Measurements from ENCODE around the gene EGFLAM. TPM values are rescaled to one million over a fixed set of nuclear protein-coding genes. Genes with fewer than 3 reads are reported as not detected.

EGFLAM gene
- total RNA-seq, 5 donors from 2014 or later (not counting 1 experiment from before 2014, with no cell fraction given) = not detected

GRCh38 chr5:38371596-38371995 lies 113.2 kb downstream of the EGFLAM start:
- Mint-ChIP-seq H3K4me1 (peaks cover 24 to 42% (median 35%) of the 10 kb centered on the region in 3 donors), H3K27ac (no peak overlapping the region), H3K36me3 (no peaks in the 10 kb centered on the region), H3K27me3 (peaks cover 0 to 18% of the 10 kb centered on the region in 2 donors), H3K4me3 (no peak overlapping the region), H3K9me3 (no peaks in the 10 kb centered on the region)
- no peak overlapping the region for H3K27ac ChIP-seq (ENCODE audit: low read length)
- ATAC-seq (replicated peaks in 1 of 4) (no peak), DNase-seq (no peak)
- 71% methylated on average over 2 of the region's 8 CpGs for WGBS (ENCODE audit: insufficient coverage)
- POLR2A ChIA-PET = no interaction called here
- no peaks in the 10 kb centered on the region for H3K9me3 ChIP-seq
- no peak overlapping the region for H3K4me3 ChIP-seq (ENCODE audit: control insufficient read depth in 1 of 2, extremely low read depth in 1 of 2, low read length in 1 of 2)
- H3K36me3 ChIP-seq (ENCODE audit: control insufficient read depth in 2 of 2, extremely low read depth in 1 of 2, insufficient read depth in 1 of 2, low read length in 1 of 2) = no peaks in the 10 kb centered on the region
- no peaks in the 10 kb centered on the region for H3K27me3 ChIP-seq (replicated peaks in 1 of 2; ENCODE audit: control insufficient read depth in 2 of 2, extremely low read depth in 1 of 2, insufficient read depth in 2 of 2, low read length in 1 of 2)
- CTCF ChIA-PET = no interaction called here
- peaks cover 3 to 26% of the 10 kb centered on the region in 2 experiments for H3K4me1 ChIP-seq (ENCODE audit: control insufficient read depth in 1 of 2, extremely low read depth in 1 of 2, insufficient read depth in 2 of 2, low read length in 2 of 2)

- ATAC-seq (replicated peaks in 1 of 4) (no peak), DNase-seq (no peak)
- Histone ChIP-seq H3K9me3 (no peaks in the 10 kb centered on the region), H3K27me3 (replicated peaks in 1 of 2; ENCODE audit: control insufficient read depth in 2 of 2, extremely low read depth in 1 of 2, insufficient read depth in 2 of 2, low read length in 1 of 2) (peaks cover 0 to 6% of the 10 kb centered on the region in 2 experiments), H3K4me3 (ENCODE audit: control insufficient read depth in 1 of 2, extremely low read depth in 1 of 2, low read length in 1 of 2) (no peak overlapping the region), H3K27ac (ENCODE audit: low read length) (no peak overlapping the region), H3K36me3 (ENCODE audit: control insufficient read depth in 2 of 2, extremely low read depth in 1 of 2, insufficient read depth in 1 of 2, low read length in 1 of 2) (no peaks in the 10 kb centered on the region), H3K4me1 (ENCODE audit: control insufficient read depth in 1 of 2, extremely low read depth in 1 of 2, insufficient read depth in 2 of 2, low read length in 2 of 2) (peaks cover 9 to 28% of the 10 kb centered on the region in 2 experiments)
- Mint-ChIP-seq H3K36me3 (no peaks in the 10 kb centered on the region), H3K9me3 (no peaks in the 10 kb centered on the region), H3K4me1 (peaks cover 8 to 44% (median 35%) of the 10 kb centered on the region in 3 donors), H3K27ac (no peak overlapping the region), H3K27me3 (peaks cover 5 to 31% of the 10 kb centered on the region in 2 donors), H3K4me3 (no peak overlapping the region)
- 100% methylated on average over 1 of the region's 3 CpGs for WGBS (ENCODE audit: insufficient coverage)
- ChIA-PET CTCF (no interaction called here), POLR2A (no interaction called here)
These were observed 115.4 kb downstream of the EGFLAM start for GRCh38 chr5:38373743-38374142.

GRCh38 chr5:38375423-38375822 lies 117.1 kb downstream of the EGFLAM start:
- H3K27me3 Mint-ChIP-seq = peaks cover 9 to 45% of the 10 kb centered on the region in 2 donors
- no peak for ATAC-seq (replicated peaks in 1 of 4)
- DNase-seq = no peak
- no peak overlapping the region for H3K27ac Mint-ChIP-seq
- POLR2A ChIA-PET = no interaction called here
- Histone ChIP-seq H3K9me3 (no peaks in the 10 kb centered on the region), H3K36me3 (ENCODE audit: control insufficient read depth in 2 of 2, extremely low read depth in 1 of 2, insufficient read depth in 1 of 2, low read length in 1 of 2) (no peaks in the 10 kb centered on the region), H3K27ac (ENCODE audit: low read length) (no peak overlapping the region), H3K4me3 (ENCODE audit: control insufficient read depth in 1 of 2, extremely low read depth in 1 of 2, low read length in 1 of 2) (no peak overlapping the region), H3K4me1 (ENCODE audit: control insufficient read depth in 1 of 2, extremely low read depth in 1 of 2, insufficient read depth in 2 of 2, low read length in 2 of 2) (peaks cover 12 to 36% of the 10 kb centered on the region in 2 experiments), H3K27me3 (replicated peaks in 1 of 2; ENCODE audit: control insufficient read depth in 2 of 2, extremely low read depth in 1 of 2, insufficient read depth in 2 of 2, low read length in 1 of 2) (peaks cover 0 to 6% of the 10 kb centered on the region in 2 experiments)
- H3K4me1 Mint-ChIP-seq = peaks cover 10 to 50% (median 43%) of the 10 kb centered on the region in 3 donors
- H3K4me3 Mint-ChIP-seq = no peak overlapping the region
- CTCF ChIA-PET = no interaction called here
- H3K9me3 Mint-ChIP-seq = no peaks in the 10 kb centered on the region
- no CpG with 5 or more reads among the region's 1 CpG for WGBS (ENCODE audit: insufficient coverage)
- H3K36me3 Mint-ChIP-seq = no peaks in the 10 kb centered on the region

DNA sequence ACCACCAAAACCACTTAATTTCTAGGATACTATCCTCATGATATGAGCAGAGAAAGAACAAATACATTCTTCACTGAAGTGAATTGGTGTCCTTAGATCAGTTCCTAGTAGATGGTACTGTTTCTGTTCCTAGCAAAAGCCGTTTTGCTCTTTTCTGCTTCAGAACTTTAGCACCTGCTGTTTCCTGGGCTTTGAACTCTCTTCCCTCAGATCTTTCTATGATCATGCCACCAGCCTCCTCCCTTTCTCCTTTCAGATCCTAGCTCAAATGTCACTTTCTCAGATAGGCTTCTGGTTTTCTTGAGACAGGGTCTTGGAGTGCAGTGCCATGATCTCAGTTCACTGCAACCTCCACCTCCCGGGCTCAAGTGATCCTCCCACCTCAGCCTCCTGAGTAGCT lies 118.0 kb downstream of the EGFLAM start:
- Histone ChIP-seq H3K27ac (ENCODE audit: low read length) (no peak overlapping the region), H3K9me3 (no peaks in the 10 kb centered on the region), H3K36me3 (ENCODE audit: control insufficient read depth in 2 of 2, extremely low read depth in 1 of 2, insufficient read depth in 1 of 2, low read length in 1 of 2) (no peaks in the 10 kb centered on the region), H3K27me3 (replicated peaks in 1 of 2; ENCODE audit: control insufficient read depth in 2 of 2, extremely low read depth in 1 of 2, insufficient read depth in 2 of 2, low read length in 1 of 2) (peaks cover 0 to 6% of the 10 kb centered on the region in 2 experiments), H3K4me3 (ENCODE audit: control insufficient read depth in 1 of 2, extremely low read depth in 1 of 2, low read length in 1 of 2) (no peak overlapping the region), H3K4me1 (ENCODE audit: control insufficient read depth in 1 of 2, extremely low read depth in 1 of 2, insufficient read depth in 2 of 2, low read length in 2 of 2) (peaks cover 12 to 36% of the 10 kb centered on the region in 2 experiments)
- peaks cover 9 to 53% of the 10 kb centered on the region in 2 donors for H3K27me3 Mint-ChIP-seq
- ATAC-seq (replicated peaks in 1 of 4) (peak in 3 of 4 experiments; percentile 49 to 96 (median 85)), DNase-seq (peak in 3 of 35 experiments; percentile 5 to 21 (median 19))
- ChIA-PET POLR2A (no interaction called here), CTCF (interaction anchor here in 1 of 2 donors (0.8 kb wide), 1 partner anchor 9 kb away, joined by 6 read pairs; no protein-coding TSS in a partner anchor)
- no CpG with 5 or more reads among the region's 2 CpGs for WGBS (ENCODE audit: insufficient coverage)
- H3K4me3 Mint-ChIP-seq = peak overlapping the region in 1 of 3 donors; percentile 45
- H3K4me1 Mint-ChIP-seq = peaks cover 10 to 50% (median 43%) of the 10 kb centered on the region in 3 donors
- H3K27ac Mint-ChIP-seq = peak overlapping the region in 1 of 2 donors; percentile 53
- H3K36me3 Mint-ChIP-seq = no peaks in the 10 kb centered on the region
- no peaks in the 10 kb centered on the region for H3K9me3 Mint-ChIP-seq

- Mint-ChIP-seq H3K4me1 (peaks cover 12 to 50% (median 46%) of the 10 kb centered on the region in 3 donors), H3K4me3 (peak overlapping the region in 1 of 3 donors; percentile 33), H3K27ac (no peak overlapping the region), H3K27me3 (peaks cover 12 to 47% of the 10 kb centered on the region in 2 donors), H3K36me3 (no peaks in the 10 kb centered on the region), H3K9me3 (no peaks in the 10 kb centered on the region)
- no peaks in the 10 kb centered on the region for H3K9me3 ChIP-seq
- no peak overlapping the region for H3K4me3 ChIP-seq (ENCODE audit: control insufficient read depth in 1 of 2, extremely low read depth in 1 of 2, low read length in 1 of 2)
- no peak for ATAC-seq (replicated peaks in 1 of 4)
- H3K27me3 ChIP-seq (replicated peaks in 1 of 2; ENCODE audit: control insufficient read depth in 2 of 2, extremely low read depth in 1 of 2, insufficient read depth in 2 of 2, low read length in 1 of 2) = peaks cover 0 to 9% of the 10 kb centered on the region in 2 experiments
- ChIA-PET CTCF (interaction anchor here in 1 of 2 donors (1.1 kb wide), 1 partner anchor 27 kb away, joined by 3 read pairs; no protein-coding TSS in a partner anchor), POLR2A (no interaction called here)
- H3K36me3 ChIP-seq (ENCODE audit: control insufficient read depth in 2 of 2, extremely low read depth in 1 of 2, insufficient read depth in 1 of 2, low read length in 1 of 2) = no peaks in the 10 kb centered on the region
- DNase-seq = no peak
- WGBS (ENCODE audit: insufficient coverage) = 71% methylated on average over 1 of the region's 1 CpG
- peaks cover 15 to 36% of the 10 kb centered on the region in 2 experiments for H3K4me1 ChIP-seq (ENCODE audit: control insufficient read depth in 1 of 2, extremely low read depth in 1 of 2, insufficient read depth in 2 of 2, low read length in 2 of 2)
- H3K27ac ChIP-seq (ENCODE audit: low read length) = no peak overlapping the region
These were observed 120.2 kb downstream of the EGFLAM start for GRCh38 chr5:38378579-38378978.

GRCh38 chr5:38379350-38379937 lies 121.1 kb downstream of the EGFLAM start:
- Histone ChIP-seq H3K4me1 (ENCODE audit: control insufficient read depth in 1 of 2, extremely low read depth in 1 of 2, insufficient read depth in 2 of 2, low read length in 2 of 2) (peaks cover 15 to 36% of the 10 kb centered on the region in 2 experiments), H3K27me3 (replicated peaks in 1 of 2; ENCODE audit: control insufficient read depth in 2 of 2, extremely low read depth in 1 of 2, insufficient read depth in 2 of 2, low read length in 1 of 2) (peaks cover 0 to 9% of the 10 kb centered on the region in 2 experiments), H3K27ac (ENCODE audit: low read length) (no peak overlapping the region), H3K4me3 (ENCODE audit: control insufficient read depth in 1 of 2, extremely low read depth in 1 of 2, low read length in 1 of 2) (no peak overlapping the region), H3K36me3 (ENCODE audit: control insufficient read depth in 2 of 2, extremely low read depth in 1 of 2, insufficient read depth in 1 of 2, low read length in 1 of 2) (no peaks in the 10 kb centered on the region), H3K9me3 (no peaks in the 10 kb centered on the region)
- H3K36me3 Mint-ChIP-seq = no peaks in the 10 kb centered on the region
- H3K4me3 Mint-ChIP-seq = peak overlapping the region in 1 of 3 donors; percentile 33
- peaks cover 12 to 47% of the 10 kb centered on the region in 2 donors for H3K27me3 Mint-ChIP-seq
- DNase-seq (no peak), ATAC-seq (replicated peaks in 1 of 4) (peak in 1 of 4 experiments; percentile 42)
- H3K4me1 Mint-ChIP-seq = peaks cover 12 to 50% (median 46%) of the 10 kb centered on the region in 3 donors
- no peak overlapping the region for H3K27ac Mint-ChIP-seq
- WGBS (ENCODE audit: insufficient coverage) = 0% methylated on average over 1 of the region's 7 CpGs
- no peaks in the 10 kb centered on the region for H3K9me3 Mint-ChIP-seq
- POLR2A ChIA-PET = no interaction called here
- CTCF ChIA-PET = interaction anchor here in 1 of 2 donors (1.1 kb wide), 1 partner anchor 26 kb away, joined by 3 read pairs; no protein-coding TSS in a partner anchor
